Breast epithelium (tissue), 3 donors: Measurements from ENCODE around the gene INSYN2B.

Experiments
- CTCF ChIP-seq, 3 donors: fragments of 450-650 bp; IDR thresholded peaks; one replicate each; pipeline ENCODE4 v1.5.1; 2016 to 2017; ENCODE audit warnings: antibody characterized with exemption in 3 of 3, mild to moderate bottlenecking in 3 of 3, moderate library complexity in 3 of 3
- POLR2A ChIP-seq: fragments of 450-650 bp; IDR thresholded peaks from one replicate; pipeline ENCODE4 v1.6.1; 2016; ENCODE audit warnings: antibody characterized with exemption, mild to moderate bottlenecking, moderate library complexity
- POLR2AphosphoS5 ChIP-seq, 3 donors: sonication (generic); formaldehyde crosslinking; IDR thresholded peaks; one replicate each; pipeline ENCODE4 v1.6.1; 2017; ENCODE audit warnings: antibody characterized with exemption in 3 of 3

DNA sequence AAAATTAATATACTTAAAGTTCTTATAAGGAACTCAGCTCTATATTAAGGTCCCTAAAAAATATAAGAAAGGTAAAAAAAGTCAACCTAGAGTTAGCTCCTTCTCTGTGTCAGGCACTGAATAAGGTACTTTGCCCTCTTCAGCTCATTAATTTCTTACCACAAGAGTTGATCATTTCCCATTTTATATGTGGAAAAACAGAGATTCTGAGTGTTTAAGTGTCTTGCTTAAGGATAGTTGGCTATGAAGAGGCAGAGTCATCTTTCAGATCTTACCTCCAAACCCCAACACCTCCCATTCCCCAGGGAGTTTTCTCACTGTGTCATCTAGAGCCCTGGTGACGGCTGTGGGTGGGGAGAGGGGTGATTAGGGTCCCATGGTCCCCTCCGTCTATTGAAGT lies 40.6 kb downstream of the INSYN2B start:
- TF ChIP-seq CTCF (IDR thresholded peaks at IDR 0.05) (no peak), POLR2A (no peak), POLR2AphosphoS5 (IDR thresholded peaks at IDR 0.05) (no peak)
